ENCODE data around the gene RRP36.
"Not testable (repeated sequence)": the region's sequence is repeated elsewhere in the genome, so short reads cannot be mapped to it uniquely, and the experiment has no call there.

The RRP36 gene

GRCh38 chr6:42989923-42990322, 31.5 kb upstream of the RRP36 start:
- H3K27ac Mint-ChIP-seq, result no peak overlapping the region
- H3K27me3 Mint-ChIP-seq, result no peaks in the 10 kb centered on the region
- H3K9me3 Mint-ChIP-seq (ENCODE audit: low read depth), result no peaks in the 10 kb centered on the region
- H3K4me1 Mint-ChIP-seq (ENCODE audit: low read depth), result peaks cover 45% of the 10 kb centered on the region
- no peak overlapping the region for H3K4me3 Mint-ChIP-seq
- H3K36me3 Mint-ChIP-seq, result peaks cover 3% of the 10 kb centered on the region

- Mint-ChIP-seq H3K4me1 (ENCODE audit: low read depth) (peaks cover 13% of the 10 kb centered on the region), H3K9me3 (ENCODE audit: low read depth) (no peaks in the 10 kb centered on the region), H3K27ac (no peak overlapping the region), H3K27me3 (no peaks in the 10 kb centered on the region), H3K4me3 (no peak overlapping the region), H3K36me3 (peaks cover 3% of the 10 kb centered on the region)
Measured at GRCh38 chr6:42993445-42993844, 28.0 kb upstream of the RRP36 start.

GRCh38 chr6:42996513-42996912, 24.9 kb upstream of the RRP36 start:
- peaks cover 4% of the 10 kb centered on the region for H3K4me1 Mint-ChIP-seq (ENCODE audit: low read depth)
- no peaks in the 10 kb centered on the region for H3K9me3 Mint-ChIP-seq (ENCODE audit: low read depth)
- no peak overlapping the region for H3K27ac Mint-ChIP-seq
- H3K36me3 Mint-ChIP-seq, result peaks cover 3% of the 10 kb centered on the region
- H3K4me3 Mint-ChIP-seq, result no peak overlapping the region
- no peaks in the 10 kb centered on the region for H3K27me3 Mint-ChIP-seq

- H3K27me3 Mint-ChIP-seq; H3K4me3 Mint-ChIP-seq; H3K27ac Mint-ChIP-seq; H3K9me3 Mint-ChIP-seq (ENCODE audit: low read depth); H3K4me1 Mint-ChIP-seq (ENCODE audit: low read depth); H3K36me3 Mint-ChIP-seq: not testable (repeated sequence)
Measured at GRCh38 chr6:42998205-42998604, 23.2 kb upstream of the RRP36 start.

- Mint-ChIP-seq H3K9me3 (ENCODE audit: low read depth) (no peaks in the 10 kb centered on the region), H3K36me3 (peaks cover 2% of the 10 kb centered on the region), H3K27me3 (no peaks in the 10 kb centered on the region), H3K27ac (no peak overlapping the region), H3K4me3 (no peak overlapping the region), H3K4me1 (ENCODE audit: low read depth) (peaks cover 3% of the 10 kb centered on the region)
Measured at GRCh38 chr6:43001843-43002242, 19.6 kb upstream of the RRP36 start.

GRCh38 chr6:43005844-43006243, 15.6 kb upstream of the RRP36 start:
- no peak overlapping the region for H3K27ac Mint-ChIP-seq
- H3K4me3 Mint-ChIP-seq, result no peak overlapping the region
- peaks cover 2% of the 10 kb centered on the region for H3K36me3 Mint-ChIP-seq
- H3K9me3 Mint-ChIP-seq (ENCODE audit: low read depth), result no peaks in the 10 kb centered on the region
- H3K27me3 Mint-ChIP-seq, result no peaks in the 10 kb centered on the region
- H3K4me1 Mint-ChIP-seq (ENCODE audit: low read depth), result peaks cover 2% of the 10 kb centered on the region

GRCh38 chr6:43006251-43006650, 15.2 kb upstream of the RRP36 start:
- Mint-ChIP-seq H3K27ac (no peak overlapping the region), H3K9me3 (ENCODE audit: low read depth) (no peaks in the 10 kb centered on the region), H3K4me3 (no peak overlapping the region), H3K4me1 (ENCODE audit: low read depth) (peaks cover 2% of the 10 kb centered on the region), H3K27me3 (no peaks in the 10 kb centered on the region), H3K36me3 (peaks cover 2% of the 10 kb centered on the region)

- Mint-ChIP-seq H3K27me3 (no peaks in the 10 kb centered on the region), H3K27ac (no peak overlapping the region), H3K4me1 (ENCODE audit: low read depth) (peaks cover 9% of the 10 kb centered on the region), H3K36me3 (peaks cover 2% of the 10 kb centered on the region), H3K4me3 (no peak overlapping the region), H3K9me3 (ENCODE audit: low read depth) (no peaks in the 10 kb centered on the region)
Measured at GRCh38 chr6:43007126-43007525, 14.3 kb upstream of the RRP36 start.

- Mint-ChIP-seq H3K36me3 (peaks cover 2% of the 10 kb centered on the region), H3K4me3 (no peak overlapping the region), H3K27me3 (no peaks in the 10 kb centered on the region), H3K4me1 (ENCODE audit: low read depth) (peaks cover 27% of the 10 kb centered on the region), H3K27ac (peak overlapping the region; percentile 22), H3K9me3 (ENCODE audit: low read depth) (no peaks in the 10 kb centered on the region)
Measured at GRCh38 chr6:43009124-43009523, 12.3 kb upstream of the RRP36 start.

GRCh38 chr6:43011207-43011606, 10.2 kb upstream of the RRP36 start:
- no peaks in the 10 kb centered on the region for H3K9me3 Mint-ChIP-seq (ENCODE audit: low read depth)
- peak overlapping the region; percentile 92 for H3K4me3 Mint-ChIP-seq
- no peaks in the 10 kb centered on the region for H3K36me3 Mint-ChIP-seq
- H3K27ac Mint-ChIP-seq, result no peak overlapping the region
- H3K4me1 Mint-ChIP-seq (ENCODE audit: low read depth), result peaks cover 42% of the 10 kb centered on the region
- H3K27me3 Mint-ChIP-seq, result no peaks in the 10 kb centered on the region

- Mint-ChIP-seq H3K9me3 (ENCODE audit: low read depth) (no peaks in the 10 kb centered on the region), H3K4me1 (ENCODE audit: low read depth) (peaks cover 46% of the 10 kb centered on the region), H3K36me3 (no peaks in the 10 kb centered on the region), H3K4me3 (peak overlapping the region; percentile 92), H3K27ac (peak overlapping the region; percentile 89), H3K27me3 (no peaks in the 10 kb centered on the region)
Measured at GRCh38 chr6:43012364-43012763, 9.1 kb upstream of the RRP36 start.

- Mint-ChIP-seq H3K27ac (peak overlapping the region; percentile 89), H3K27me3 (no peaks in the 10 kb centered on the region), H3K4me1 (ENCODE audit: low read depth) (peaks cover 51% of the 10 kb centered on the region), H3K4me3 (peak overlapping the region; percentile 92), H3K9me3 (ENCODE audit: low read depth) (no peaks in the 10 kb centered on the region), H3K36me3 (no peaks in the 10 kb centered on the region)
Measured at GRCh38 chr6:43013097-43013842, 8.2 kb upstream of the RRP36 start.

GRCh38 chr6:43013843-43014433, 7.5 kb upstream of the RRP36 start, which contains the start of the genes KLHDC3 and MEA1:
TSS of gene KLHDC3 (plus strand) at chr6:43014249. CDS start at chr6:43017193, 2,944 bp downstream.
TSS of gene MEA1 (minus strand) at chr6:43013946. CDS start at chr6:43013813, 133 bp downstream.
- no peaks in the 10 kb centered on the region for H3K9me3 Mint-ChIP-seq (ENCODE audit: low read depth)
- peak within 1 kb of the TSS; percentile 92 for H3K4me3 Mint-ChIP-seq
- H3K27me3 Mint-ChIP-seq, result no peaks in the 10 kb centered on the region
- H3K27ac Mint-ChIP-seq, result peak within 1 kb of the TSS; percentile 89
- H3K36me3 Mint-ChIP-seq, result peaks cover under 1% of the 10 kb centered on the region
- peaks cover 51% of the 10 kb centered on the region for H3K4me1 Mint-ChIP-seq (ENCODE audit: low read depth)

- peaks cover 54% of the 10 kb centered on the region for H3K4me1 Mint-ChIP-seq (ENCODE audit: low read depth)
- H3K9me3 Mint-ChIP-seq (ENCODE audit: low read depth), result no peaks in the 10 kb centered on the region
- H3K27ac Mint-ChIP-seq, result peak overlapping the region; percentile 89
- no peaks in the 10 kb centered on the region for H3K27me3 Mint-ChIP-seq
- peaks cover 4% of the 10 kb centered on the region for H3K36me3 Mint-ChIP-seq
- peak overlapping the region; percentile 92 for H3K4me3 Mint-ChIP-seq
Measured at GRCh38 chr6:43014434-43014909, 7.0 kb upstream of the RRP36 start.

GRCh38 chr6:43016176-43016942, 5.1 kb upstream of the RRP36 start:
- peak overlapping the region; percentile 50 for H3K27ac Mint-ChIP-seq
- H3K9me3 Mint-ChIP-seq (ENCODE audit: low read depth), result no peaks in the 10 kb centered on the region
- H3K4me3 Mint-ChIP-seq, result peak overlapping the region; percentile 49
- no peaks in the 10 kb centered on the region for H3K27me3 Mint-ChIP-seq
- peaks cover 58% of the 10 kb centered on the region for H3K4me1 Mint-ChIP-seq (ENCODE audit: low read depth)
- peaks cover 4% of the 10 kb centered on the region for H3K36me3 Mint-ChIP-seq

All from activated naive CD8-positive, alpha-beta T cell (primary cell).